Measurements from ENCODE around the gene JMJD7.

- TF ChIP-seq, protein P1, sequence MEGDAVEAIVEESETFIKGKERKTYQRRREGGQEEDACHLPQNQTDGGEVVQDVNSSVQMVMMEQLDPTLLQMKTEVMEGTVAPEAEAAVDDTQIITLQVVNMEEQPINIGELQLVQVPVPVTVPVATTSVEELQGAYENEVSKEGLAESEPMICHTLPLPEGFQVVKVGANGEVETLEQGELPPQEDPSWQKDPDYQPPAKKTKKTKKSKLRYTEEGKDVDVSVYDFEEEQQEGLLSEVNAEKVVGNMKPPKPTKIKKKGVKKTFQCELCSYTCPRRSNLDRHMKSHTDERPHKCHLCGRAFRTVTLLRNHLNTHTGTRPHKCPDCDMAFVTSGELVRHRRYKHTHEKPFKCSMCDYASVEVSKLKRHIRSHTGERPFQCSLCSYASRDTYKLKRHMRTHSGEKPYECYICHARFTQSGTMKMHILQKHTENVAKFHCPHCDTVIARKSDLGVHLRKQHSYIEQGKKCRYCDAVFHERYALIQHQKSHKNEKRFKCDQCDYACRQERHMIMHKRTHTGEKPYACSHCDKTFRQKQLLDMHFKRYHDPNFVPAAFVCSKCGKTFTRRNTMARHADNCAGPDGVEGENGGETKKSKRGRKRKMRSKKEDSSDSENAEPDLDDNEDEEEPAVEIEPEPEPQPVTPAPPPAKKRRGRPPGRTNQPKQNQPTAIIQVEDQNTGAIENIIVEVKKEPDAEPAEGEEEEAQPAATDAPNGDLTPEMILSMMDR (IDR thresholded peaks at IDR 0.05) = no peak
- TF ChIP-seq POLR2A (IDR thresholded peaks at IDR 0.05) = no peak
Observed at GRCh38 chr15:41817327-41817726, 10.6 kb upstream of the JMJD7 start.

Measured in Peyer's patch (tissue), 4 donors.